Colonic mucosa (tissue), 4 donors: ENCODE results near the gene LNPK. TPM values are rescaled to one million over a fixed set of nuclear protein-coding genes. Genes with fewer than 3 reads are reported as not detected.
A peak's percentile ranks its signal among the peaks of the same experiment; 100 is the strongest.

Source experiments
- DNase-seq: peaks from one replicate; pipeline ENCODE4 v3.0.0-alpha.2; 2020
- H3K27ac ChIP-seq: fragments of 200-600 bp; one replicate; pipeline ENCODE4 v1.8.0; 2021
- H3K27me3 ChIP-seq: fragments of 200-600 bp; one replicate; pipeline ENCODE4 v1.8.0; 2021
- H3K36me3 ChIP-seq: fragments of 200-600 bp; one replicate; pipeline ENCODE4 v1.8.0; 2021
- H3K4me1 ChIP-seq: fragments of 200-600 bp; one replicate; pipeline ENCODE4 v1.8.0; 2021; ENCODE audit warnings: mild to moderate bottlenecking
- H3K4me3 ChIP-seq: fragments of 200-600 bp; one replicate; pipeline ENCODE4 v1.8.0; 2021
- H3K9ac ChIP-seq, 2 donors: one replicate each; pipeline ENCODE4 v1.7.0; 2013; ENCODE audit warnings: control low read depth in 2 of 2, low read depth in 2 of 2, low read length in 2 of 2
- H3K9me3 ChIP-seq: fragments of 200-600 bp; one replicate; pipeline ENCODE4 v1.8.0; 2021
- intact Hi-C: fragments of 100-400 bp; cut with DNase I; formaldehyde crosslinking; loops from one replicate; pipeline ENCODE4 v1.14.1; 2022
- total RNA-seq, 2 donors: library from RNA; stranded (reverse); fragmentation: NEBNext Ultra II Directional in 1 of 2; extraction: Animal tissue kit (Norgen Biotek cat#: 25700) in 1 of 2; gene quantifications; one replicate each; pipeline ENCODE4 v1.2.1, GENCODE V29; 2021
- TF ChIP-seq, protein P1 (sequence below): fragments of 200-600 bp; IDR thresholded peaks from one replicate; pipeline ENCODE4 v1.8.0; 2022; ENCODE audit warnings: antibody characterized with exemption, mild to moderate bottlenecking
- donor health status: healthy.
- donor health status: DM: no; HTN: no; CAD: no.
- donor health status: DM: no; HTN: no; CAD: no.

The LNPK gene
- total RNA-seq: 10 to 100 TPM; 38.5 to 48.4 TPM

- intact Hi-C loops: no loop called here
- peak within 1 kb of the TSS; percentile 78 to 87 for H3K9ac ChIP-seq
These were observed at the start of gene LNPK for GRCh38 chr2:176001916-176002687. LNPK (minus strand) TSS chr2:176002267; CDS start chr2:175995584, 6,683 bp downstream.

DNA sequence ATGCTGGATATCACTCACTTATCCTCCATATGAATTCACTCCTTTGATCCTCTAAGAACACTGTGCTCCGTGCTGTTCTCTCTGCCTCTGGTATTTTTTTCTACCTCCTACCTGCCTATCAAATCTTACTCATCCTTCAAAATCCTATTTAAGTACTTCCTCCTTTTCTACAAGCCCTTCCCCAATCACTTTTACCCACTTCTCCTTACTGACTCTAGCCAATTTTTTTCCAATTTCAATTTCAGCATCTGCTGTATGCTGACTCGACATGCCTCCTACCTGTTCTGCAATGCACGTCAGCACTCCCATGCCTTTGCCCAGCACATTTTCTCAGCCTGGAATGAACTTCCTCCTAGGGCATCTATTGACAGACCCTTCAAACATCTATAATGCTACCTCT is 37.3 kb upstream of the LNPK start:
- no peaks in the 10 kb centered on the region for H3K36me3 ChIP-seq
- H3K9me3 ChIP-seq: no peaks in the 10 kb centered on the region
- H3K27me3 ChIP-seq: no peaks in the 10 kb centered on the region
- intact Hi-C loops: no loop called here
- H3K9ac ChIP-seq: no peak overlapping the region
- H3K4me3 ChIP-seq: no peak overlapping the region
- H3K27ac ChIP-seq: no peak overlapping the region
- TF ChIP-seq, protein P1, sequence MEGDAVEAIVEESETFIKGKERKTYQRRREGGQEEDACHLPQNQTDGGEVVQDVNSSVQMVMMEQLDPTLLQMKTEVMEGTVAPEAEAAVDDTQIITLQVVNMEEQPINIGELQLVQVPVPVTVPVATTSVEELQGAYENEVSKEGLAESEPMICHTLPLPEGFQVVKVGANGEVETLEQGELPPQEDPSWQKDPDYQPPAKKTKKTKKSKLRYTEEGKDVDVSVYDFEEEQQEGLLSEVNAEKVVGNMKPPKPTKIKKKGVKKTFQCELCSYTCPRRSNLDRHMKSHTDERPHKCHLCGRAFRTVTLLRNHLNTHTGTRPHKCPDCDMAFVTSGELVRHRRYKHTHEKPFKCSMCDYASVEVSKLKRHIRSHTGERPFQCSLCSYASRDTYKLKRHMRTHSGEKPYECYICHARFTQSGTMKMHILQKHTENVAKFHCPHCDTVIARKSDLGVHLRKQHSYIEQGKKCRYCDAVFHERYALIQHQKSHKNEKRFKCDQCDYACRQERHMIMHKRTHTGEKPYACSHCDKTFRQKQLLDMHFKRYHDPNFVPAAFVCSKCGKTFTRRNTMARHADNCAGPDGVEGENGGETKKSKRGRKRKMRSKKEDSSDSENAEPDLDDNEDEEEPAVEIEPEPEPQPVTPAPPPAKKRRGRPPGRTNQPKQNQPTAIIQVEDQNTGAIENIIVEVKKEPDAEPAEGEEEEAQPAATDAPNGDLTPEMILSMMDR: no peak
- no peaks in the 10 kb centered on the region for H3K4me1 ChIP-seq
- DNase-seq: no peak

More at GRCh38 chr2:176001916-176002687, at the start of gene LNPK:
- H3K9me3 ChIP-seq: no peaks in the 10 kb centered on the region
- peak within 1 kb of the TSS; percentile 77 for H3K4me3 ChIP-seq
- TF ChIP-seq, protein P1: no peak
- H3K27me3 ChIP-seq: no peaks in the 10 kb centered on the region
- no peaks in the 10 kb centered on the region for H3K36me3 ChIP-seq
- peak within 1 kb of the TSS; percentile 90 for H3K27ac ChIP-seq
- H3K4me1 ChIP-seq: peaks cover 4% of the 10 kb centered on the region
- DNase-seq: peak; percentile 96

- TF ChIP-seq, protein P1: no peak
- intact Hi-C loops: no loop called here
- Histone ChIP-seq H3K27ac (no peak overlapping the region), H3K36me3 (no peaks in the 10 kb centered on the region), H3K9ac (no peak overlapping the region), H3K4me1 (no peaks in the 10 kb centered on the region), H3K9me3 (no peaks in the 10 kb centered on the region), H3K4me3 (no peak overlapping the region), H3K27me3 (no peaks in the 10 kb centered on the region)
- DNase-seq: no peak
These were observed 36.6 kb upstream of the LNPK start for GRCh38 chr2:176038694-176039093.

DNA sequence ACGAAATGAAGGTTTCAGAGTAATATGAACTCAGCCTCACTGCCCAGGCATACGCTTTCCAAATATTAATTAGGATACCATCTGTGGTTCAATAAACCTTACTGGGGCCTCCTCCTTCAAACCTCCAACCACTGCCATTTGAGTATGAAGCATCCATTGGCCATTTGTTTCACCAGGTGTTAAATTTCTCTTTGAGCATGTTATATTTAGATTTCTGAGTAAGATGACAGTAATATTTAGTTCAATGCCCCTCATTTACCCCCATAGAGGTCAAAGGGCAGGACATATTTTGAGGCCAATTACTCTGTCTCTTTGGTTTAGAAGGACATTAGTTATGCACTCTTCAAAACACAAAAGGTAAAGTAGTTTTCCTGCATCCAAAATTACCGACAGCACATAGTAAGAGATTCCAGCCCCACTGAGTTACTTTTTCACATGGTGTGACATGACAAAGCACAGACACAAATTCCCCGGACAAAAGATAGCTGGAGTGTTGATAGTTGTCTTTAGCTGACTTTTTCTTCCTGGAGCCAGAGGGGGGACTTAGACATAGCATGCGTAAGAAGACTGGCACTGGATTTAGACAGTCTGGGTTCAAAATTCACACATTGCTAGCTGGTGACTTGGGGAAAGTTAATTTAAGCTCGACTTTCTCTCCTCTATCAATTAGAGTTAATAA is 33.1 kb upstream of the LNPK start:
- intact Hi-C loops: no loop called here
- Histone ChIP-seq H3K36me3 (no peaks in the 10 kb centered on the region), H3K9ac (no peak overlapping the region), H3K9me3 (no peaks in the 10 kb centered on the region), H3K4me3 (no peak overlapping the region), H3K27me3 (no peaks in the 10 kb centered on the region), H3K27ac (no peak overlapping the region), H3K4me1 (no peaks in the 10 kb centered on the region)
- DNase-seq: no peak
- TF ChIP-seq, protein P1: no peak

GRCh38 chr2:176027806-176028205 is 25.7 kb upstream of the LNPK start:
- no peaks in the 10 kb centered on the region for H3K4me1 ChIP-seq
- no peak overlapping the region for H3K27ac ChIP-seq
- no peak overlapping the region for H3K9ac ChIP-seq
- H3K4me3 ChIP-seq: no peak overlapping the region
- H3K36me3 ChIP-seq: no peaks in the 10 kb centered on the region
- H3K27me3 ChIP-seq: no peaks in the 10 kb centered on the region
- intact Hi-C loops: no loop called here
- H3K9me3 ChIP-seq: no peaks in the 10 kb centered on the region
- TF ChIP-seq, protein P1: no peak
- no peak for DNase-seq
